Body of pancreas (tissue), 4 donors: ENCODE data around the gene MBNL1. TPM values are rescaled to one million over a fixed set of nuclear protein-coding genes. Genes with fewer than 3 reads are reported as not detected.
"Not testable (repeated sequence)": the region's sequence is repeated elsewhere in the genome, so short reads cannot be mapped to it uniquely, and the experiment has no call there.

Experiments used
- ATAC-seq: fragments of 150-250 bp; one replicate; pipeline ENCODE4 v1.9.1; 2016
- DNase-seq, 4 donors: peaks; one replicate each; pipeline ENCODE4 v3.0.0-alpha.2; 2019
- H3K27ac ChIP-seq, 4 donors: fragments of 200-600 bp; sonication (generic); 1 replicate in 3 of 4; 2 replicates in 1 of 4; pipeline versions ENCODE4 v1.5.1 to v1.6.1; 2016 to 2019; ENCODE audit warnings: mild to moderate bottlenecking in 1 of 4, mixed read lengths in 1 of 4, moderate library complexity in 1 of 4
- H3K27me3 ChIP-seq, 2 donors: fragments of 200-600 bp; sonication (generic); one replicate each; pipeline ENCODE4 v1.6.0; 2016; ENCODE audit warnings: mild to moderate bottlenecking in 1 of 2
- H3K36me3 ChIP-seq, 2 donors: fragments of 200-600 bp; sonication (generic); replicated peaks in 1 of 2; 2 replicates each; pipeline ENCODE4 v1.5.1; 2016; ENCODE audit warnings: low read depth in 2 of 2; ENCODE audit not compliant: insufficient read depth in 1 of 2
- H3K4me1 ChIP-seq: fragments of 200-600 bp; sonication (generic); one replicate; pipeline ENCODE4 v1.6.0; 2016
- H3K4me3 ChIP-seq, 2 donors: fragments of 200-600 bp; sonication (generic); 1 replicate in 1 of 2; 2 replicates in 1 of 2; pipeline ENCODE4 v1.5.1; 2016 to 2019
- H3K9me3 ChIP-seq, 3 donors: fragments of 200-600 bp; sonication (generic); 1 replicate in 2 of 3; 2 replicates in 1 of 3; pipeline ENCODE4 v1.5.1; 2016
- POLR2A ChIP-seq, 3 donors: fragments of 450-650 bp; IDR thresholded peaks; one replicate each; pipeline ENCODE4 v1.6.1; 2016; ENCODE audit warnings: antibody characterized with exemption in 3 of 3, mild to moderate bottlenecking in 2 of 3
- WGBS, 2 donors: methylation state at CpG; one replicate each; pipeline ENCODE4 v1.1.5; 2017; 5-methylcytosine and 5-hydroxymethylcytosine counted together
- intact Hi-C: fragments of 100-400 bp; cut with DNase I; formaldehyde crosslinking; loops from one replicate; pipeline ENCODE4 v1.15.1; 2023
- total RNA-seq, 2 donors: library from RNA; depleted of rRNA; stranded (reverse); fragments of >200 nt; gene quantifications; one replicate each; pipeline ENCODE4 v1.1.0, GENCODE V29; 2016
- TF ChIP-seq, protein P1 (sequence below), 7 experiments: fragments of 450-650 bp in 4 of 7; fragments of 200-600 bp in 3 of 7; sonication (generic) in 3 of 7; IDR thresholded peaks; one replicate each; pipeline ENCODE4 v1.5.1; 2016 to 2019; ENCODE audit warnings: antibody characterized with exemption in 7 of 7

The MBNL1 gene
- total RNA-seq, 2 donors from 2014 or later: 77.3 to 82.4 TPM

DNA sequence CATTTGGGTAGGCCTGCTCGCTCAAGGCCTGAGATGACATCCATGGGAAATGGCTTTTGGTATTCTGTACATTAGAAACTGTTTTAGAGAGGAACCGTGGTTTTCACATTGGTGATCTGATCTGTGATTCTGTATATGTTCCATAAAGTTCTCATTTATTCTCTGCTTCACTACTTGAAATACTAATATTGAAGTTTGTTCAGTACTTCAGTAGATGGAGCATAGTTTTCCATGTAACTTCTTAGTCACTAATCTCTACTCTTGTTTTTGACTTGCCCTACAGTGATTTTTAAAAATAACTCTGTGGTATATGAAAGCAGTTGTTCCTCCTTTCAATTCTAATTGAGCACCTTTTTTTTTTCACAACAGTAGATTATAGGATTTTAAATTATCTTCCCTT, 66.5 kb downstream of the MBNL1 start:
- no peak overlapping the region for H3K4me3 ChIP-seq
- H3K36me3 ChIP-seq: no peaks in the 10 kb centered on the region
- DNase-seq (no peak), ATAC-seq (no peak)
- H3K27me3 ChIP-seq: no peaks in the 10 kb centered on the region
- no peaks in the 10 kb centered on the region for H3K9me3 ChIP-seq
- no peak overlapping the region for H3K27ac ChIP-seq
- intact Hi-C loops: no loop called here
- peaks cover 31% of the 10 kb centered on the region for H3K4me1 ChIP-seq
- TF ChIP-seq, protein P1, sequence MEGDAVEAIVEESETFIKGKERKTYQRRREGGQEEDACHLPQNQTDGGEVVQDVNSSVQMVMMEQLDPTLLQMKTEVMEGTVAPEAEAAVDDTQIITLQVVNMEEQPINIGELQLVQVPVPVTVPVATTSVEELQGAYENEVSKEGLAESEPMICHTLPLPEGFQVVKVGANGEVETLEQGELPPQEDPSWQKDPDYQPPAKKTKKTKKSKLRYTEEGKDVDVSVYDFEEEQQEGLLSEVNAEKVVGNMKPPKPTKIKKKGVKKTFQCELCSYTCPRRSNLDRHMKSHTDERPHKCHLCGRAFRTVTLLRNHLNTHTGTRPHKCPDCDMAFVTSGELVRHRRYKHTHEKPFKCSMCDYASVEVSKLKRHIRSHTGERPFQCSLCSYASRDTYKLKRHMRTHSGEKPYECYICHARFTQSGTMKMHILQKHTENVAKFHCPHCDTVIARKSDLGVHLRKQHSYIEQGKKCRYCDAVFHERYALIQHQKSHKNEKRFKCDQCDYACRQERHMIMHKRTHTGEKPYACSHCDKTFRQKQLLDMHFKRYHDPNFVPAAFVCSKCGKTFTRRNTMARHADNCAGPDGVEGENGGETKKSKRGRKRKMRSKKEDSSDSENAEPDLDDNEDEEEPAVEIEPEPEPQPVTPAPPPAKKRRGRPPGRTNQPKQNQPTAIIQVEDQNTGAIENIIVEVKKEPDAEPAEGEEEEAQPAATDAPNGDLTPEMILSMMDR (IDR thresholded peaks at IDR 0.05): no peak
- TF ChIP-seq POLR2A (IDR thresholded peaks at IDR 0.05): no peak
- 94 to 96% methylated on average over 2 of the region's 2 CpGs for WGBS, 2 donors

DNA sequence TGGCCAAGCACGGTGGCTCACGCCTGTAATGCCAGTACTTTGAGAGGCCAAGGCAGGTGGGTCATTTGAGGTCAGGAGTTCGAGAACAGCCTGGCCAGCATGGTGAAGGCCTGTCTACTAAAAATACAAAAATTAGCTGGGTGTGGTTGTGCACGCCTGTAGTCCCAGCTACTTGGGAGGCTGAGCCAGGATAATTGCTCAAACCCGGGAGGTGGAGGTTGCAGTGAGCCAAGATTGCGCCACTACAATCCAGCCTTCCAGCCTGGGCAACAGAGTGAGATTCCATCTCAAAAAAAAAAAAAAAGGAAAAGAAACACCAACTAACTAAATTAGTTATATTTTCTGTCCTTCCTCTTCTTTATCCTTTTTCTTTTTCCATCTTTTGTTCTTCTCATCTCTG, 68.6 kb downstream of the MBNL1 start:
- H3K4me3 ChIP-seq, intact Hi-C loops, H3K9me3 ChIP-seq, H3K36me3 ChIP-seq, ATAC-seq, DNase-seq, H3K27me3 ChIP-seq, H3K27ac ChIP-seq: not testable (repeated sequence)
- 92 to 98% methylated on average over 6 of the region's 6 CpGs for WGBS, 2 donors
- peaks cover 13% of the 10 kb centered on the region for H3K4me1 ChIP-seq

DNA sequence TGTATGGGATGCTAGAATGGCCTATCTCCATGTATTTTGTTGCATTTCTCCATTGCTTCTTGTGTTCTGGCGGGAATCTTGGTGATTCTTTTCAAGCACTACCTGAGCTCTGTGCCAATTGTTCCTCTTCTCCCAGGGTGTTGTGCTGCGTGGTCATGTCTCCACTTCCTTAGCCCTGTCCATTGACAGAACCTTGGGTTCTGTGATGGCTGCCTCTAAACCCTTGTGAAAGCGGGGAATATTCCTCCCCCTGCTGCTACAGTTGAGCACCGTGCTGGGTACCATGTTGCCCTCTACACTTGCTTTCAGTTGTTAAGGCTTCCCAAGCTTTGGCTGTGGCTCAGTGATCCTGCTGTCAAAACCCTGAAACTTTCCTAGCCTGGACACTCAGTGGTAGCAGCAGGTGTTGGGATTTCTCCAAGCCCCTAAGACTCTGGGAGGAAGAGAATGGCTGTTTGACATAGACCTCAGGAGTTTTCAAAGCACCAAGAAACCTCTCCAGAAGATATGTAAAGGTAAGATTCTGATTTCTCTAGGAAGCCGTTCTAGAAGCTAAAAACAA, 69.5 kb downstream of the MBNL1 start:
- no peak for ATAC-seq
- no peak overlapping the region for H3K27ac ChIP-seq
- no peaks in the 10 kb centered on the region for H3K27me3 ChIP-seq
- DNase-seq: no peak
- WGBS, 2 donors: 95 to 96% methylated on average over 5 of the region's 5 CpGs
- no peaks in the 10 kb centered on the region for H3K36me3 ChIP-seq
- no peak overlapping the region for H3K4me3 ChIP-seq
- H3K4me1 ChIP-seq: peaks cover 6% of the 10 kb centered on the region
- intact Hi-C loops: no loop called here
- H3K9me3 ChIP-seq: no peaks in the 10 kb centered on the region
- TF ChIP-seq POLR2A (IDR thresholded peaks at IDR 0.05): no peak
- TF ChIP-seq, protein P1 (IDR thresholded peaks at IDR 0.05): no peak

DNA sequence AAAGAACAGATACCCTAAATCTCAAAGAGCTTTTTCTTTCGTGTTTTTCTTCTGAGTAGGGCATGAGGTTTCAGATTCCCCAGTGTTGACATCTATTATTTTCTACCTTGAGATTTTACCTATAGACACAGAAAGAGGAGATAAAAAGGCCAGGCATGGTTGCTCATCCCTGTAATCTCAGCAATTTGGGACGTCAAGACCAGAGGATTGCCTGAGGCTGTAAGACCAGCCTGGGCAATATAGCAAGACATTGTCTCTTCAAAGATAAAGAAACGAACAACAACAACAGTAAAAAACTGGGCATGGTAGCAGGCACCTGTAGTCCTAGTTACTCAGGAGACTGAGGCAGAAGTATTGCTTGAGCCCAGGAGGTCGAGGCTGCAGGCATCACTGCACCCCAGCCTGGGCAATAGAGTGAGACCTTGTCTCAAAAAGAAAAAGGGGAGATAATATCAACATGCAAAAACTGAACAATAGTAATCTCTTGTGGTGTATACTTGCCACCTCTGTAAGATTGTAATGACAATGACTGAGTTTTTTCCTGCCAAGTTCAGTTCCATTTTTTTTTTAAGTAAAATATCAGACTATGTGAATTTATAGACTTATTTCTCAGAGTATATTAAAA, 71.3 kb downstream of the MBNL1 start:
- DNase-seq (no peak), ATAC-seq (no peak)
- no peaks in the 10 kb centered on the region for H3K36me3 ChIP-seq
- no peak for TF ChIP-seq POLR2A (IDR thresholded peaks at IDR 0.05)
- TF ChIP-seq, protein P1 (IDR thresholded peaks at IDR 0.05): no peak
- H3K9me3 ChIP-seq: no peaks in the 10 kb centered on the region
- no peak overlapping the region for H3K4me3 ChIP-seq
- WGBS, 2 donors: 86% methylated on average over 4 of the region's 4 CpGs
- intact Hi-C loops: no loop called here
- H3K4me1 ChIP-seq: no peaks in the 10 kb centered on the region
- no peak overlapping the region for H3K27ac ChIP-seq
- H3K27me3 ChIP-seq: no peaks in the 10 kb centered on the region

DNA sequence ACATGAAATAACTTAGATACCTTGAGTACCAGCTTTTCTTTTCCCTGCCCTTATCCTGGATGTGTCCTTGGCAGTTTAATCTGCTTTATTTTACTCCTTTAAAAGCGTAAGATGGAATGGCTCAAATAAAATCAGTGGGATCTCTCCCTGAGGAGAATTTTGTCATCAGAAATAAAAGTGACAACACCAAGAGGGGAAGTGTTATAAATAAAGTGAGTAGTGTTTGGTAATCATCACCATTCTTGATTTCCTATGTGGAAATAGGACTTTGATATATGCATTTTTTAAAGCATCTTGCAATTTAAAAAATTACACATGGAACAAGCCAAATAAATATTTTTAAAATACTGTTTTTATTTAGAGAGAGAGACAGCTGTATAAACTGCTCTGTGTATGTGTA, 76.5 kb downstream of the MBNL1 start:
- no peak for ATAC-seq
- Histone ChIP-seq H3K27ac (no peak overlapping the region), H3K36me3 (no peaks in the 10 kb centered on the region), H3K4me3 (no peak overlapping the region), H3K4me1 (peaks cover 12% of the 10 kb centered on the region), H3K27me3 (no peaks in the 10 kb centered on the region), H3K9me3 (no peaks in the 10 kb centered on the region)
- intact Hi-C loops: no loop called here
- DNase-seq: no peak
- 68 to 74% methylated on average over 1 of the region's 1 CpG for WGBS, 2 donors
- TF ChIP-seq, protein P1 (IDR thresholded peaks at IDR 0.05): no peak
- no peak for TF ChIP-seq POLR2A (IDR thresholded peaks at IDR 0.05)
